Measurements from ENCODE around the gene OR1A2.
"Not testable (repeated sequence)": the region's sequence is repeated elsewhere in the genome, so short reads cannot be mapped to it uniquely, and the experiment has no call there.

DNA sequence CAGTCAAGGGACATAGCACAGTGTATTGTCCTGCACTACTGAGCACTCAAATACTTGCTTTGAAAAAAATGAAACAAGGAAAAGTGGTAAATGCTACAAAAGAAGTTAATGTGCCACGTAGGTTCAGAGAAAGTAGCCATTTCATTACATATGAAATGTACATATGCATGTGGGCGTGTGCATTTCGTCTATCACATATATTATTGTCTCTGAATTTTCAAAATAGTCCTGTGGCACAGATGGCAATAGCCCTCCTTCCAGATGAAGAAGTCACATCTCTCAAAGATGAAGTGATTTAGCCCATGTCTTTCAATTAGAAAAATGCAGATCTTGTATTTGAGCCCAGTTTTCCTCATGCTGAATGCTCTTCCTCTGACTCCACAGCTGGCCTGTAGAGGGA, 22.7 kb downstream of the OR1A2 start:
- TF ChIP-seq, protein P1, sequence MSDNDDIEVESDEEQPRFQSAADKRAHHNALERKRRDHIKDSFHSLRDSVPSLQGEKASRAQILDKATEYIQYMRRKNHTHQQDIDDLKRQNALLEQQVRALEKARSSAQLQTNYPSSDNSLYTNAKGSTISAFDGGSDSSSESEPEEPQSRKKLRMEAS (IDR thresholded peaks at IDR 0.05), result not testable (repeated sequence)
- not testable (repeated sequence) for TF ChIP-seq POLR2A (IDR thresholded peaks at IDR 0.05; ENCODE audit: borderline replicate concordance, extremely low read depth, insufficient read depth, insufficient read length); EZH2 (IDR thresholded peaks at IDR 0.05); SP1 (IDR thresholded peaks at IDR 0.05; ENCODE audit: low read depth); CEBPB (IDR thresholded peaks at IDR 0.05; ENCODE audit: low read depth); EGR1 (IDR thresholded peaks at IDR 0.05; ENCODE audit: low read depth); JUND (IDR thresholded peaks at IDR 0.05); POLR2AphosphoS5 (IDR thresholded peaks at IDR 0.05; ENCODE audit: low read depth, low read length); CBX3 (IDR thresholded peaks at IDR 0.05; ENCODE audit: low read depth); TCF7L2 (IDR thresholded peaks at IDR 0.05; ENCODE audit: borderline replicate concordance, extremely low read depth, insufficient read depth, insufficient read length)
- TF ChIP-seq, protein P2, sequence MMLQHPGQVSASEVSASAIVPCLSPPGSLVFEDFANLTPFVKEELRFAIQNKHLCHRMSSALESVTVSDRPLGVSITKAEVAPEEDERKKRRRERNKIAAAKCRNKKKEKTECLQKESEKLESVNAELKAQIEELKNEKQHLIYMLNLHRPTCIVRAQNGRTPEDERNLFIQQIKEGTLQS (IDR thresholded peaks at IDR 0.05), result not testable (repeated sequence)
- TF ChIP-seq, protein P3, sequence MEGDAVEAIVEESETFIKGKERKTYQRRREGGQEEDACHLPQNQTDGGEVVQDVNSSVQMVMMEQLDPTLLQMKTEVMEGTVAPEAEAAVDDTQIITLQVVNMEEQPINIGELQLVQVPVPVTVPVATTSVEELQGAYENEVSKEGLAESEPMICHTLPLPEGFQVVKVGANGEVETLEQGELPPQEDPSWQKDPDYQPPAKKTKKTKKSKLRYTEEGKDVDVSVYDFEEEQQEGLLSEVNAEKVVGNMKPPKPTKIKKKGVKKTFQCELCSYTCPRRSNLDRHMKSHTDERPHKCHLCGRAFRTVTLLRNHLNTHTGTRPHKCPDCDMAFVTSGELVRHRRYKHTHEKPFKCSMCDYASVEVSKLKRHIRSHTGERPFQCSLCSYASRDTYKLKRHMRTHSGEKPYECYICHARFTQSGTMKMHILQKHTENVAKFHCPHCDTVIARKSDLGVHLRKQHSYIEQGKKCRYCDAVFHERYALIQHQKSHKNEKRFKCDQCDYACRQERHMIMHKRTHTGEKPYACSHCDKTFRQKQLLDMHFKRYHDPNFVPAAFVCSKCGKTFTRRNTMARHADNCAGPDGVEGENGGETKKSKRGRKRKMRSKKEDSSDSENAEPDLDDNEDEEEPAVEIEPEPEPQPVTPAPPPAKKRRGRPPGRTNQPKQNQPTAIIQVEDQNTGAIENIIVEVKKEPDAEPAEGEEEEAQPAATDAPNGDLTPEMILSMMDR (IDR thresholded peaks at IDR 0.05 in 2 of 3, conservative IDR thresholded peaks at IDR 0.05 in 1 of 3; ENCODE audit: borderline replicate concordance in 1 of 3, insufficient read depth in 1 of 3, low read depth in 2 of 3, low read length in 2 of 3), result not testable (repeated sequence)
- TF ChIP-seq, protein P4, sequence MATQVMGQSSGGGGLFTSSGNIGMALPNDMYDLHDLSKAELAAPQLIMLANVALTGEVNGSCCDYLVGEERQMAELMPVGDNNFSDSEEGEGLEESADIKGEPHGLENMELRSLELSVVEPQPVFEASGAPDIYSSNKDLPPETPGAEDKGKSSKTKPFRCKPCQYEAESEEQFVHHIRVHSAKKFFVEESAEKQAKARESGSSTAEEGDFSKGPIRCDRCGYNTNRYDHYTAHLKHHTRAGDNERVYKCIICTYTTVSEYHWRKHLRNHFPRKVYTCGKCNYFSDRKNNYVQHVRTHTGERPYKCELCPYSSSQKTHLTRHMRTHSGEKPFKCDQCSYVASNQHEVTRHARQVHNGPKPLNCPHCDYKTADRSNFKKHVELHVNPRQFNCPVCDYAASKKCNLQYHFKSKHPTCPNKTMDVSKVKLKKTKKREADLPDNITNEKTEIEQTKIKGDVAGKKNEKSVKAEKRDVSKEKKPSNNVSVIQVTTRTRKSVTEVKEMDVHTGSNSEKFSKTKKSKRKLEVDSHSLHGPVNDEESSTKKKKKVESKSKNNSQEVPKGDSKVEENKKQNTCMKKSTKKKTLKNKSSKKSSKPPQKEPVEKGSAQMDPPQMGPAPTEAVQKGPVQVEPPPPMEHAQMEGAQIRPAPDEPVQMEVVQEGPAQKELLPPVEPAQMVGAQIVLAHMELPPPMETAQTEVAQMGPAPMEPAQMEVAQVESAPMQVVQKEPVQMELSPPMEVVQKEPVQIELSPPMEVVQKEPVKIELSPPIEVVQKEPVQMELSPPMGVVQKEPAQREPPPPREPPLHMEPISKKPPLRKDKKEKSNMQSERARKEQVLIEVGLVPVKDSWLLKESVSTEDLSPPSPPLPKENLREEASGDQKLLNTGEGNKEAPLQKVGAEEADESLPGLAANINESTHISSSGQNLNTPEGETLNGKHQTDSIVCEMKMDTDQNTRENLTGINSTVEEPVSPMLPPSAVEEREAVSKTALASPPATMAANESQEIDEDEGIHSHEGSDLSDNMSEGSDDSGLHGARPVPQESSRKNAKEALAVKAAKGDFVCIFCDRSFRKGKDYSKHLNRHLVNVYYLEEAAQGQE (IDR thresholded peaks at IDR 0.05; ENCODE audit: low read depth), result not testable (repeated sequence)
